Karpas-422 (cell line): ENCODE measurements around the gene RAMP1. TPM values are rescaled to one million over a fixed set of nuclear protein-coding genes. Genes with fewer than 3 reads are reported as not detected.
"Not testable (repeated sequence)": the region's sequence is repeated elsewhere in the genome, so short reads cannot be mapped to it uniquely, and the experiment has no call there.

ENCODE experiments used
- DNase-seq: peaks from one replicate; pipeline ENCODE4 v3.0.0-alpha.2; 2015
- H2AFZ ChIP-seq: fragments of 200-600 bp; sonication (generic); 2 replicates; pipeline ENCODE4 v1.6.1; 2014; ENCODE audit warnings: antibody characterized with exemption, low read length, mixed read lengths
- H3K27ac ChIP-seq: fragments of 200-600 bp; sonication (generic); 2 replicates; pipeline ENCODE4 v1.5.1; 2014; ENCODE audit warnings: mild to moderate bottlenecking, low read length, moderate library complexity
- H3K27me3 ChIP-seq: fragments of 200-600 bp; sonication (generic); 2 replicates; pipeline ENCODE4 v1.6.1; 2014; ENCODE audit warnings: low read length, mixed read lengths
- H3K36me3 ChIP-seq: fragments of 200-600 bp; sonication (generic); 2 replicates; pipeline ENCODE4 v1.6.1; 2014; ENCODE audit warnings: low read length, mixed read lengths; ENCODE audit not compliant: insufficient read depth
- H3K4me1 ChIP-seq: fragments of 200-600 bp; sonication (generic); 2 replicates; pipeline ENCODE4 v1.6.1; 2014; ENCODE audit warnings: mild to moderate bottlenecking, low read length, mixed read lengths
- H3K4me2 ChIP-seq: fragments of 200-600 bp; sonication (generic); 2 replicates; pipeline ENCODE4 v1.6.1; 2014; ENCODE audit warnings: low read length, low read depth, mild to moderate bottlenecking; ENCODE audit not compliant: poor library complexity, severe bottlenecking
- H3K4me3 ChIP-seq: fragments of 200-600 bp; sonication (generic); 2 replicates; pipeline ENCODE4 v1.5.1; 2014; ENCODE audit warnings: mild to moderate bottlenecking, antibody characterized with exemption, low read length, mixed read lengths
- H3K79me2 ChIP-seq: fragments of 200-600 bp; sonication (generic); 2 replicates; pipeline ENCODE4 v1.6.1; 2014; ENCODE audit warnings: mild to moderate bottlenecking, low read length, mixed read lengths
- H3K9ac ChIP-seq: fragments of 200-600 bp; sonication (generic); 2 replicates; pipeline ENCODE4 v1.6.0; 2014; ENCODE audit warnings: low read length
- H3K9me2 ChIP-seq: fragments of 200-600 bp; sonication (generic), shearing (Covaris generic); replicated peaks from 2 replicates; pipeline ENCODE4 v1.6.0; 2014; ENCODE audit warnings: mild to moderate bottlenecking, low read length, moderate library complexity; ENCODE audit not compliant: insufficient read depth
- H3K9me3 ChIP-seq: fragments of 300-700, 200-600 bp; sonication (generic); 2 replicates; pipeline ENCODE4 v1.6.1; 2014; ENCODE audit warnings: low read length, mixed read lengths
- H4K20me1 ChIP-seq: fragments of 200-600 bp; sonication (generic); 2 replicates; pipeline ENCODE4 v1.6.1; 2014; ENCODE audit warnings: mild to moderate bottlenecking, antibody characterized with exemption, low read length, low read depth; ENCODE audit not compliant: insufficient read depth
- total RNA-seq: library from RNA; depleted of rRNA; stranded (reverse); fragments of >200 nt; shearing (Covaris generic); gene quantifications from 2 replicates; pipeline ENCODE4 v1.2.3, GENCODE V29; 2014; ENCODE audit warnings: low replicate concordance

The RAMP1 gene
- total RNA-seq, 1 experiment from 2014 or later, result not detected

DNA sequence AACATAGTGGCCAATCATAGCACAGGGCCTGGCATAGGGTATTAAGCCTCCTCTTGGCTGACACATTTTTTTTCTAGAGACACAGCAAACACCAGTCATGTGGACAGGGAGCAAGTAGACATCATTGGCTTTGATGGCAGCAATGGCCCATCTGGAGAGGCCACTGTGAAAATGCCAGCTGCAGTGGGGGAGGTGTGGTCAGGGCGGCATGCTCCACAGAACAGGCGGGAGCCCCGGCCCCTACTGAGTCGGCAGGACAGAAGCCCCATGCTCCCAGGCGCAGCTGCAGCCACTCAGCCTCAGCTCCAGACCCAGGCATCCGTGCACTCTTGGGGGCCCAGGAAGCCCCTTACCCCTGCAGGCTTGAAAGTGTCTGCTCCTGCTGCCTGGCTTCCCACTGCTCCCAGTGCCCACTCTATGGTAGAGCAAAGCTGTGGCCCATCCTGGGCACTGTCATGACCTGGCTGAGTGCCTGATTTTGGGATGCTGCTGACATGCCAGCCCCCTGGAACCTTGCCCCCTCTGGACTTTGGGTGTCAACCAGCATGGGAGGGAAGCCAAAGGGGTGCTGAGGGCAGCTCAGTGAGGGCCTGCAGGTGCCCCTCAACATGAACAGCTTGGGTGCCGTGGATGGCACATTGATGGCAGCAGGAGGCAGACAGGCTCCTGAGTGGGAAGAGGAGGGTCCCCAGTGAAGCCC lies 84.1 kb downstream of the RAMP1 start:
- H3K9ac ChIP-seq, result no peak overlapping the region
- H3K9me3 ChIP-seq, result no peaks in the 10 kb centered on the region; the same call in 1 of the 2 replicates
- H4K20me1 ChIP-seq, result no peaks in the 10 kb centered on the region
- H3K27me3 ChIP-seq, result no peaks in the 10 kb centered on the region; the same call in 1 of the 2 replicates
- H3K36me3 ChIP-seq, result no peaks in the 10 kb centered on the region
- no peak overlapping the region for H3K4me3 ChIP-seq
- H3K4me2 ChIP-seq, result no peak overlapping the region
- H3K79me2 ChIP-seq, result no peaks in the 10 kb centered on the region
- no peak for DNase-seq
- H2AFZ ChIP-seq, result no peak overlapping the region
- no peak overlapping the region for H3K27ac ChIP-seq
- H3K9me2 ChIP-seq, result no peaks in the 10 kb centered on the region
- no peaks in the 10 kb centered on the region for H3K4me1 ChIP-seq

- Histone ChIP-seq H3K4me2 (no peak overlapping the region), H3K9me2 (no peaks in the 10 kb centered on the region), H3K36me3 (no peaks in the 10 kb centered on the region), H3K9me3 (no peaks in the 10 kb centered on the region; the same call in 1 of the 2 replicates), H4K20me1 (no peaks in the 10 kb centered on the region), H3K27ac (no peak overlapping the region), H3K9ac (no peak overlapping the region), H2AFZ (no peak overlapping the region), H3K4me3 (no peak overlapping the region), H3K4me1 (no peaks in the 10 kb centered on the region), H3K27me3 (no peaks in the 10 kb centered on the region; the same call in 1 of the 2 replicates), H3K79me2 (no peaks in the 10 kb centered on the region)
- no peak for DNase-seq
Measured at GRCh38 chr2:237944302-237944701, 84.9 kb downstream of the RAMP1 start.

DNA sequence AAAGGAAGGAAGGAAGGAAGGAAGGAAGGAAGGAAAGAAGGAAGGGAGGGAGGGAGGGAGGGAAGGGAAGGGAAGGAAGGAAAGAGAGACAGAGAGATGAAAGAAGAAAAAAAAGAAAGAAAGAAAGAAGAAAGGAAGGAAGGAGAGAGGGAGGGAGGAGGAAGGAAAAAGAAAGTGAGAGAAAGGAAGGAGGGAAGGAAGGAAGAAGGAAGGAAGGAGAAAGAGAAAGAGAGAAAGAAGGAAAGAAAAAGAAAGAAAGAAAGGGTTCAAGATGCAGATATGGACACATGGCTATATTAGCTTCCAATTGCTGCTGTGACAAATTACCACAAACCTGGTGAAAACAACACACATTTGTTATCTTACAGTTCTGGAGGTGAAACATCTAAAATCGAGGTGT lies 87.0 kb downstream of the RAMP1 start:
- no peaks in the 10 kb centered on the region; the same call in 1 of the 2 replicates for H3K27me3 ChIP-seq
- H3K9me2 ChIP-seq, result no peaks in the 10 kb centered on the region
- no peak overlapping the region for H2AFZ ChIP-seq
- no peak overlapping the region for H3K4me3 ChIP-seq
- no peak overlapping the region for H3K9ac ChIP-seq
- H3K4me2 ChIP-seq, result no peak overlapping the region
- no peaks in the 10 kb centered on the region for H3K36me3 ChIP-seq
- H3K4me1 ChIP-seq, result no peaks in the 10 kb centered on the region
- no peak for DNase-seq
- H3K27ac ChIP-seq, result no peak overlapping the region
- no peaks in the 10 kb centered on the region for H3K79me2 ChIP-seq
- H4K20me1 ChIP-seq, result no peaks in the 10 kb centered on the region
- no peaks in the 10 kb centered on the region; the same call in 1 of the 2 replicates for H3K9me3 ChIP-seq

GRCh38 chr2:237951354-237951753 lies 91.9 kb downstream of the RAMP1 start:
- not testable (repeated sequence) for H3K4me3 ChIP-seq, H3K27ac ChIP-seq, DNase-seq, H4K20me1 ChIP-seq, H3K9me2 ChIP-seq, H3K27me3 ChIP-seq, H2AFZ ChIP-seq, H3K36me3 ChIP-seq, H3K79me2 ChIP-seq, H3K9me3 ChIP-seq, H3K9ac ChIP-seq, H3K4me2 ChIP-seq, H3K4me1 ChIP-seq

- Histone ChIP-seq H3K4me2 (no peak overlapping the region), H3K4me3 (no peak overlapping the region), H3K9ac (no peak overlapping the region), H3K27ac (no peak overlapping the region), H3K9me3 (no peaks in the 10 kb centered on the region), H3K9me2 (no peaks in the 10 kb centered on the region), H3K4me1 (no peaks in the 10 kb centered on the region), H3K27me3 (no peaks in the 10 kb centered on the region), H4K20me1 (no peaks in the 10 kb centered on the region), H3K79me2 (no peaks in the 10 kb centered on the region), H3K36me3 (no peaks in the 10 kb centered on the region), H2AFZ (no peak overlapping the region)
- DNase-seq, result no peak
Measured at GRCh38 chr2:237951878-237952277, 92.5 kb downstream of the RAMP1 start.

- no peaks in the 10 kb centered on the region for H3K4me1 ChIP-seq
- no peaks in the 10 kb centered on the region for H3K9me2 ChIP-seq
- H3K27ac ChIP-seq, result no peak overlapping the region
- no peak overlapping the region for H3K9ac ChIP-seq
- no peaks in the 10 kb centered on the region for H3K27me3 ChIP-seq
- H4K20me1 ChIP-seq, result no peaks in the 10 kb centered on the region
- H2AFZ ChIP-seq, result no peak overlapping the region
- no peak overlapping the region for H3K4me2 ChIP-seq
- H3K36me3 ChIP-seq, result no peaks in the 10 kb centered on the region
- DNase-seq, result no peak
- H3K79me2 ChIP-seq, result no peaks in the 10 kb centered on the region
- no peak overlapping the region for H3K4me3 ChIP-seq
- no peaks in the 10 kb centered on the region for H3K9me3 ChIP-seq
Measured at GRCh38 chr2:237952851-237953250, 93.4 kb downstream of the RAMP1 start.

DNA sequence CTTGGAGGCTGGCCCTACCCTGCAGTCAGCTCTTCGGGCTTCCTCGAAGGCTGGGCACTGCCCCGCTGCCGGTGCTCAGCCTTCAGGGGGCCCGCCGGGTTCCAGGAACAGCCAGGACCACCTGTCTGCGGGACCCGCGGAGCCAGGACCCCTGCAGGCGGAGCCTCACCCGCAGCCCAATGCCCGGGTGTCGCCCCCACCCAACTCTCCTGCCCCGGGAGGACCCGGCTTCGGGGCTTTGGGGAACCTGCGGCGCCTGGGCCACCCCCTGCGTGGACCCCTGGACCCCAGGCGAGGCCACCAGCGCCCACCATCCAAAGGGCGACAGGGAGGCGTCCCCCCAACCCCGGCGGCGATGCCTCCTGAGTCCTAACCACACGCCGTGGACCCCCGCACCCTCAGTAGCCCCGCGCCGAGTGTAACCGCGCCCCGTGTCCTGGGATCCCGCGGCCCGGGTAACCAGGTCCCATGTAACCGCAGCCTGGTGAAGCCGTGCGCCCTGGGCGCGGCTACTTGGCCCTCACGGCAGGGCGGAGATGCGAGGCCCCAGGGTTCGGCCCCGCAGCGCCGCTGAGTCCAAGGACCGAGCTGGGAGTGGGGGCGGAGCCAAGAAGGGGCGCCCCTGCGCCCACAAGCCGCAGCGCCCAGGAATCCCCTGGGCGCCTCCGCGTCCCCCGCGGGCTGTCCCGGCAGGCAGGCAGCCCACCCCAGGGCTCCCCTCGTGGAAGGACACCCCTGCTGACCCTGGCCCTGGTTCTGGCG lies 96.4 kb downstream of the RAMP1 start:
- Histone ChIP-seq H4K20me1 (no peaks in the 10 kb centered on the region), H3K27me3 (no peaks in the 10 kb centered on the region), H3K9me2 (no peaks in the 10 kb centered on the region), H3K4me2 (no peak overlapping the region), H3K9me3 (no peaks in the 10 kb centered on the region), H3K4me3 (no peak overlapping the region), H3K36me3 (no peaks in the 10 kb centered on the region), H3K79me2 (no peaks in the 10 kb centered on the region), H2AFZ (no peak overlapping the region), H3K4me1 (no peaks in the 10 kb centered on the region), H3K27ac (no peak overlapping the region), H3K9ac (no peak overlapping the region)
- no peak for DNase-seq

GRCh38 chr2:237956402-237956736 lies 96.9 kb downstream of the RAMP1 start:
- H3K4me3 ChIP-seq, result no peak overlapping the region

More at GRCh38 chr2:237956402-237956736, 96.9 kb downstream of the RAMP1 start:
- H3K36me3 ChIP-seq, result no peaks in the 10 kb centered on the region
- H3K9ac ChIP-seq, result no peak overlapping the region
- DNase-seq, result no peak
- H4K20me1 ChIP-seq, result no peaks in the 10 kb centered on the region
- no peaks in the 10 kb centered on the region for H3K4me1 ChIP-seq
- H3K79me2 ChIP-seq, result no peaks in the 10 kb centered on the region
- no peak overlapping the region for H3K27ac ChIP-seq
- no peak overlapping the region for H3K4me2 ChIP-seq
- H3K9me2 ChIP-seq, result no peaks in the 10 kb centered on the region
- H3K9me3 ChIP-seq, result no peaks in the 10 kb centered on the region; the same call in 1 of the 2 replicates
- no peaks in the 10 kb centered on the region for H3K27me3 ChIP-seq
- no peak overlapping the region for H2AFZ ChIP-seq
